Left forelimb (tissue), 1 donor: ENCODE data around the gene ABCB9.

Experiments used
- DNase-seq: peaks from one replicate; pipeline ENCODE4 v3.0.0-alpha.2; 2018; ENCODE audit warnings: low spot score

Gene ABCB9

DNA sequence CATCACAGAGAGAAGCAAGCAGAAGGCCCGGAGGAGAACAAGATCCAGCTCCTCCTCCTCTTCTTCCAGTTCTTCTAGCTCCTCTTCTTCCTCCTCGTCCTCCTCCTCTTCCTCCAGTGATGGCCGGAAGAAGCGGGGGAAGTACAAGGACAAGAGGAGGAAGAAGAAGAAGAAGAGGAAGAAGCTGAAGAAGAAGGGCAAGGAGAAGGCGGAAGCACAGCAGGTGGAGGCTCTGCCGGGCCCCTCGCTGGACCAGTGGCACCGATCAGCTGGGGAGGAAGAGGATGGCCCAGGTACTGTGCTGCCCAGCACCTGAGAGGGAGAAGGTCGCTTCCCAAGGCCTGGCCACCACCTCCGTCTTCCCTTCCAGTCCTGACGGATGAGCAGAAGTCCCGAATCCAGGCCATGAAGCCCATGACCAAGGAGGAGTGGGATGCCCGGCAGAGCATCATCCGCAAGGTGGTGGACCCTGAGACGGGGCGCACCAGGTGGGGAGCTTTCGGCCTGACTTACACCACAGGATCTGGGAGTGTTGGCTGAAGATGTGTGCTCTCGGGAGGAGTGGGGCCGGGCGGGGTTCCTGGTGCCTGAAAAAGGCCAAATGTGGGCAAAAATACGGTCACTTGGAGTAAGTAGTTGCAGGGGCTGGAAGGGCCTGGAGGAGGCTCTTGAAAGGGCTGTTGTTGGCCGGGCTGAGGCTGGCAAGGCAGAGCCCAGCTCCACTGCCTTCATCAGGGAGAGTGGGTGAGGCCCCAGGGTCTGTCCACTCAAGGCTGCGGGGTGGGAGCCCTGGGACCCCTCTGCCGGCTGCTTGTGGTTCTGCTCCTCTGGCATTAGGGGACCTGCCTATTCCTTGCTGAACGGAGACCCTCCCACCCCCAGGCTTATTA is 15.6 kb upstream of the ABCB9 start:
- no peak for DNase-seq

DNA sequence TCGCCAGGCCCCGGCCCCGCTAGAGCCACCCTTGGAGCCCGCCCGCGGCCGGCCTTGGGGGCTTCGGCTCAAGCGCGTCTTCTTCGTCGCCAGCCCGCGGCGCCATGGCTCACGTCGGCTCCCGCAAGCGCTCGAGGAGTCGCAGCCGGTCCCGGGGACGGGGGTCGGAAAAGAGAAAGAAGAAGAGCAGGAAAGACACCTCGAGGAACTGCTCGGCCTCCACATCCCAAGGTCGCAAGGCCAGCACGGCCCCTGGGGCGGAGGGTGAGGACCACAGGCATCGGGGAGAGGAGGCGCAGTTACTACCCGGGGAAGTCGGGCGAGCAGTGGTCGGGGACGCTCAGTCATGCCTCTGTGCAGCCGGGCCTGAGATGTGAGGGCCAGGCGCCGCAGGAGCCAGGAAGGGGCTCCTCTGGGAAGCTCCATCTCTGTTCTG is 14.8 kb upstream of the ABCB9 start:
- DNase-seq, result no peak

DNA sequence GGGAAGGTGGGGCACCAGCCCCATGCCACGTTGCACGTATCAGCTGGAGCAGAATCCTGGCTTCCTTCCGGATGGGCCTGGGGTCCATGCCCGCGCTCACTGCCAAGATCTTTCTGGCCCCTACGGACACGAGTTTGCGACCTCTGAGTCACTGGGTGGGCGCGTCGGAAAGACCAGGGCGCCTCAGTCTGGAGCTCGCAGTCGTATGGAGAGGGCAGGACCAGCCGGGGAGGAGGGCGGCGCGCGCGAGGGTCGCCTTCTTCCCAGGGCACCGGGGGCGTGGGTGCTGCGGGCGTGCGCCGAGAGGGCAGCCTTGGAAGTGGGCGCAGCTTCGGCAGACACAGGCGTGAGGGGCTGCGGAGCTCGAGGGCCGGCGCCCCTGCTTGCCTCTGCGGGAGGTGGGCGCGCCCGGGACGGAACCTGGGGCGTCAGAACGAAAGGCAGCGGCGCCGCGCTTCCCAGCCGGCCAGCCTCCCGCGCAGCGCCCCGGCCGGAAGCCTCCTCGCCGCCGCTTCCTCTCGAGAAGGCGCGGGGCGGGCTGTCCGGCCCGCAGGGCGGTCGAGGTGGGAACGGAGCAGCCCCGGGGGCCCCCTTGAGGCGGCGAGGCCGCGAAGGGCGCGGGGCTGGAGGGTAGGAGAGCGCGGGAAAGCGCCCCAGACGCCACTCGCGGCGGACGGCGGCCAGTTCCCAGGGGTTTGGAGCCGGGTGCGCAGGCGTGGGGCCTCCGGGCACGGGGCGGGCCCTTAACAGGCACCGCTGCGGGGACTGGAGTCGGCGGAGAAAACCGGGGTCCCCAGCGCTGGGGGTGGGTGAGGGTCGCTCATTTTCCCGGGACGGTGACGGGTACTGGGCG is 14.1 kb upstream of the ABCB9 start, which contains the start of gene ARL6IP4:
Gene ARL6IP4 (plus strand): TSS at position 499 of the 853 bp plus-strand sequence. CDS start 459 bp downstream, outside the sequence.
- peak; percentile 88 for DNase-seq

DNA sequence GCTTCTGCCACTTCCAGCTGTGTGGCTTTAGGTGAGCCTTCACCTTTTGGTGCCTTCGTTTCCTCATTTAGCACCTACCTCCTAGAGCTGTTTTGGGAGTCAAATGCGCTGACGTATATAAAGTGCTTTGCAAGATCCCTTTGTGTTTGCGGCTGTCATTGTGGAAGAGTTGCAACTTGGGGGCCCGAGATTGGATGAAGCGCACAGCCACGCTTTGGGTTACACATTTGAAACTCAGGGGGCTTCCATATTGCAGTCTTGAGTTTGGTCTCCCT is 13.6 kb upstream of the ABCB9 start:
- no peak for DNase-seq

DNA sequence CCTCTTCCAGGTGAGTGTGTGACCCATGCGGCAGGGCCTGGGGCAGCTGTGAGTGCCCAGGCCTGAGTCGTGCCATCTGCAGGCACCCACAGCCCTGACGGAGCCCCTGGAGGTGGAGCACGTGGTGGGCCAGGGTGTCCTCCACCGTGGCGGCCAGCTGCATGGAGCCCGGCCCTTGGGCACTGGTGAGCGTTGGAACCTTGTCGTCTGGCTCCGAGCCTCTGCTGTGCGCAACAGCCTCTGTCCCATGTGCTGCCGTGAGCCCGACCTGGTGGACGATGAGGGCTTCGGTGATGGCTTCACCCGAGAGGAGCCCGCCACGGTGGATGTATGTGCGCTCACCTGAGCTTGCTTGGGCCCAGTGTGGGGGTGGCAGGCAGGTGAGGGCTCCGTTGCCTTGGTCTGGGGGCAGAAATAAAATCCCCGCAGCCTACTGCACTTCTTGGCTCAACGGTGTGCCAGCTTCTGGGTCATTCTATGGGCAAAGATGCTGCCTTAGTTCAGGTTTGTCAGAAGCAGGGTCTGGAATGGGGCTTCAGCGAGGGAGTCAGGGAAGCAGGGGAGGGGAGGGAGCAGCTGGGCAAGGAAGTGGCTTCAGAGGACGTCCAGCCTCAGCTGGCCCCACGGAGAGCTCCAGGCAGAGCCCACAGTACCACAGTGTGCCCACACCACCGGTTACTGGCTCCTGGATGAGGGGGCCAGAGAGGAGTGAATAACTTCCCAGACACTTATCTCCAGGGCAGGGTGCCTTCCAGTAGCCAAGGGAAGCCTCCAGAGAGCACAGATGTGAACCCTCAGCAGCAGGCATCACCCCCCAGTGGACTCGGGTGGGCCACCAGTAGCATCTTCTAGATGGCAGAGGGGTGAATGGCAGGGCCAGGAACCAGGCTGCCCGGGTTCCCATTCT is 13.0 kb upstream of the ABCB9 start:
- no peak for DNase-seq

DNA sequence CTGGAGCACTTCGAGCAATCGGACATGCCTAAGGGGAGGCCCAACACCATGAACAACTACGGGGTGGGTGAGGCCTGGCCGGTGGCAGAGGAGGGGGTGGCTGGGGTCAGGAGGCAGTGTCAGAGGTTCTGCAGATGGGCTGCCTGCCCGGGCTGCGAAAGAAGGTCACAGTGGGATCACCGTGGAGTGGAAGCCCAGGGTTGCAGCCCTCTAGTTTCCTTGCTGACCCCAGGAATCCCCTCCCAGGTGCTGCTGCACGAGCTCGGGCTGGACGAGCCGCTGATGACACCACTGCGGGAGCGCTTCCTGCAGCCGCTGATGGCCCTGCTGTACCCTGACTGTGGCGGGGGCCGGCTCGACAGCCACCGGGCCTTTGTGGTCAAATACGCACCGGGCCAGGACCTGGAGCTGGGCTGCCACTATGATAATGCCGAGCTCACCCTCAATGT is 12.3 kb upstream of the ABCB9 start:
- no peak for DNase-seq

DNA sequence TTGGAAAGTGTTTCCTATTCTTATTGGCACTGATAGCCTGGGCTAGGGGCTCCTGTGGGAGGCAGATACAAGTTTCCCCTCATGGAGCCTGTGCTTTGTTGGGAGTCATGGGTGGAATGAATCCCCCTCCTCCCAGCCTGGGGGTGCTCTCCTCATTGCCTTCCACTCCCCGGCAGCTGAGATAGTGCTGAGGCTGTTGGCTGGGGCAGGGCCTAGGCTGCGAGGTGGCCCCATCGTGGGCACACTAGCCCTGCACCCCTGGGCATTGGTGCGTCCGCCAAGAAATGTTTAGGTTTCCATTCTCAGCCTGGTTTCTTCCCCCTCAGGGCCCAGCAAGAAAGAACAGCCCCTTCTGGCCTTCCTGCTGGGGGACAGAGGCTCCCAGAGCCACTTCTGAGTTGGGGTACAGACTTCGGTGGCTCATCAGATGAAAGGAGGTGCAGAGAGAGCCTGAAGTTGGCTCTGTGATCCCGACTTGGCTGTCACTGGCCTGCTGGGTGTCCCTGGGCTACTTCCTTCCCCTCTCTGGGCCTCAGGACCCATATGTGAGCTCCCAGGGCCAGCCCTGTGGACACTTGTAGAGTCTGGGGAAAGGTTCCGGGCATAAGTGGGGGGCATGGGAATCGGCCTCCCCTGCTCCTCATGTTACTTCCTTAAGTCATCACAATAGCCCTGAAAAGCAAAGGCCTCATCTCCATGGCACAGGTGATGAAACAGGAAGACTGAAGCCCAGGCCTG is 11.6 kb upstream of the ABCB9 start:
- no peak for DNase-seq

DNA sequence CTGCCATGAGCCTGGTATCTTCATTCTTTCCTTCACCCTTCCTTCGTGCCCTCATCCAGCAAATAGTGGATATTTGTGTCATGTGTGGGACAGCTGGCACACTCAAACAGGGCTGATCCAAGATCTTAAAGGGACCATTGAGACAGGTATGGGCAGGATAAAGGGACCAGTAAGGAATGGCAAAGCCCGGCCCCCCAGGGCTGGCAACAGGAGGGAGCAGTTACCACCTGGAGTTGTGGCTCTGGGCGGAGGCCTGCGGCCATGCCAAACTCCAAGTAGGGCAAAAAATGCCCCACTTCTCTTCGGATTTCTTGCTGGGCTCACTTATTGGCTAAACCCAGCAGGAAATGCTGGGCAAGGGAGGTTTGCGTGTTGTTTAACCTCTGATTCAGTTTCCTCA is 10.9 kb upstream of the ABCB9 start:
- DNase-seq, result no peak

DNA sequence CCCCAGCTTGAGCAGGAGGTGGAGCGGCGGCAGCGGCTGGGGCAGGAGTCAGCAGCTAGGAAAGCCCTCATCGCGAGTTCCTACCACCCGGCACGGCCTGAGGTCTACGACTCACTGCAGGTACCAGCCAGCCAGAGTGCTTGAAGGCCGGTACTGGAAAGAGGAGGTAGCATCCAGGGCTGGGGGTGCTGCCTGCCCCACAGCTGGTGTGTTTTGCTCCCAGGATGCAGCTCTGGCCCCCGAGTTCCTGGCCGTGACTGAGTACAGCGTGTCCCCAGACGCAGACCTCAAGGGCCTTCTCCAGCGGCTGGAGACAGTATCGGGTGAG is 10.3 kb upstream of the ABCB9 start:
- DNase-seq, result no peak

DNA sequence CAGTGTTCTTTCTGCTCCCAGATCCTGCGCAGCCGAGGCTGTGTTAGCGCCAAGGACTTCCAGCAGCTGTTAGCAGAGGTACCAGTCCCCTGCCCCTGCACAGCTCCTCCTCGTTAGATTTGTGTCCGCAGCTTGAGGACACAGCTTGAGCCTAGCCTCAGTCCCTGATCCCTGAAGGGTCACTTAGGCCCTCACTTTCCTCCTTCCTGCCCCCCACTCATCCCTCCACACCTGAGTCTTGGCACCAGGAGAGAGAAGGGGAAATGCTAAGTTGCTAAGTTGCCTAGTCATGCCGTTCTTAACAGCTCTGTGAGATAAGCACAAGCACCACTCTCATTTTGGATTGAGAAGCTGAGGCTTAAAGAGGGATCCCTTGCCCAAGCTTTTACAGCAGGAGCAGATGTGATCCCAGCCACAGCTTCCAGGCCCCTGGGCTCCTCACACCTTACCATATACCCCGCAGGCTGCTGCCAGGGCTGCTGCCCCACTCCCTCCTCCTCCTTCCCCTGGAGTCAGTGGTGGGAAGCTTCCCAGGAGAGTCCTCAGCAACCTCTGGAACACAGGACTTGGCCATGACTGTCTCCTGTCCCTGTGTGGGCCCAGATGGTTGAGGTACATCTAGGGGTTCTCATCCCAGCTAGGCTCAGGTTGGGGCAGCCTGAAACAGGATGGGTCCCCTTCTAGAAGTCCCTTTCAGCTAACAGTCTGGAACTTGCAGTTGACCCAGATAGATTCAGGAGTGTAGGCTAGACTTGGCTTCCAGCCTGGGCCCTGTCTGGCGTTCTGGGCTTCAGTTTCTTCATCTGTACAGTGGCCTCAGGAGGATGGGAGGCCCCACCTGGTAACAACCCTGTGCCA is 9.8 kb upstream of the ABCB9 start:
- no peak for DNase-seq

DNA sequence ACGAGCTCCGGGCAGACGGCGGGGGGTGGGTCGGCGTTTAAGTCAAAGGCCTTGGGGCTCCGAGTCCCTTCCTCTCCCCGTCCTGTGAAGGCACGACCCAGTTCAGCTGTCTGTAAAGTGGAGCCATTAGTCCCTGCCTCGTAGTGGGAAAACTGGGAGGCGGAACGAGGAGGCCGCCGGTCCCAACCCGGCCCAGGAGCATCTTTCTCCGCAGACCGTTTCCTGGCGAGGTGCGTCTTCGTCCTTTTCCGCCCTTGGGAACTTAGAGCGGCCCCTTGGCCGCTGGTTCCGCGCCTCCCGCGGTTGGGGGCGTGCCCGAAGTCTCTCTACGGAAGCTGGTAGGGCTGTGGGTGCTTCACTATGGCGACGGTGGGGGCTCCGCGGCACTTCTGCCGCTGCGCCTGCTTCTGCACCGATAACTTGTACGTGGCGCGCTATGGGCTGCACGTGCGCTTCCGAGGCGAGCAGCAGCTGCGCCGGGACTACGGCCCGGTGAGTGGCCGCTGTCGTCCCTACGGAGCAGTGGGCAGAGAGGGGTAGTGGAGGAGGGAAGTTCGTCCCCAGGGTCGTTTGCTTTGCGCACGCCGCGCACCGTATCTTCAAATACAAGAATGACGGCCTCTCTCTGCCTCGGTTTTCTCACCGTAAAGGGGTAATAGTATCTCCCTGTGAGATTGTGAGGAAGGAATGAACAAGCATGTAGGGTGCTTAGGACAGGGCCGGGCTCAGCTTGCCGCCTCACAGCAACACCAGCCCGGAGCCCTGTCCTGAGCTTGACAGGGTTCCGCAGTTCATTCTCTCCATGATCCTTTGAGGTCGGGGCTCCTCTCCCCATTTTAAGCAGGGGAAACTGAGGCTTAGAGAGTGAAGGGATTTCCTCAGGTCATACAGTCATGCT is 8.9 kb upstream of the ABCB9 start, which contains the start of gene OGFOD2:
Gene OGFOD2 (plus strand): TSS at position 353 of the 898 bp plus-strand sequence. CDS start 8 bp downstream, at position 361.
- DNase-seq, result peak; percentile 94

DNA sequence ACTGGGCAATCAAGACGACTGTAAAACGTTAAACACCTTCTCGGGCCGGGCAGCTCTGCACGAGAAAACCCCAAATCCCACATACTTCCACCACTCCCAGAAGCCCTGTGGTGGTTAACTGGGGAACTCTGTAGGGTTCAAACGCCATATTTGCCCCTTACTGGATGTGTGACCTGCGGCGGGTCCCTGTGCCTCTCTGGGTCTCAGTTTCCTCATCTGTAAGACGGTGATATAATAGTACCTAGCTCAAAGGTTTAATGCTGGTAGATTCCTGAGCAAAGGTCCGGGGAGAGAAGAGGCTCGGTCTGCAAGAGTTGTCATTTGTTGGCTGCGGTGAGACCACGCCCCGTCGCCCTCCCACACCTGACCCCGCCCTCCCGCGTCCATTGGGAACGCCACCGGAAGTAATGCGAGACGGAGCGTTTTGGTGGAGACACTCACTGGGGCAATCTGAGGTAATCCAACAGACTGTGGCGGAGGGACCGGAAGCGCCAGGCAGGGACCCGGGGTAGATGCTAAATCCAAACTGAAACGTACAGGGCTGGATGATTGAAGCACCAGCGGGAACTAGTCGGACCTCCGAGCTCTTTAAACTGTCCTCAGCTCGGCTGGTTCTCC is 8.1 kb upstream of the ABCB9 start:
- DNase-seq, result peak; percentile 99

DNA sequence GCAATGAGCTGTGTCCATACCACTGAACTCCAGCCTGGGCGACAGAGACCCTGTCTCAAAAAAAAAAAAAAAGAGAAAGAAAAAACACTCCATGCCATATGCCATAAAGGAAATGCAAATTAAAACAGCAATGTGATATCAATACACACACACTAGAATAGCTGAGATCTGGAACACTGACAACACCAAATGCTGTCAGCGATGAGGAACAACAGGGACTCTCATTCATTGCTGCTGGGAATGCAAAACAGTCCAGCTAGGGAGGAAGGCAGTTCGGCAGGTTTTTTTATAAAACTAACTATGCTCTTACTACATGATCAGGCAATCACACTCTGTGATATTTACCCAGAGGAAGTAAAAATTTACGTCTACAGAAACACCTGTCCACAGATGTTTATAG is 3.4 kb upstream of the ABCB9 start:
- DNase-seq, result no peak

DNA sequence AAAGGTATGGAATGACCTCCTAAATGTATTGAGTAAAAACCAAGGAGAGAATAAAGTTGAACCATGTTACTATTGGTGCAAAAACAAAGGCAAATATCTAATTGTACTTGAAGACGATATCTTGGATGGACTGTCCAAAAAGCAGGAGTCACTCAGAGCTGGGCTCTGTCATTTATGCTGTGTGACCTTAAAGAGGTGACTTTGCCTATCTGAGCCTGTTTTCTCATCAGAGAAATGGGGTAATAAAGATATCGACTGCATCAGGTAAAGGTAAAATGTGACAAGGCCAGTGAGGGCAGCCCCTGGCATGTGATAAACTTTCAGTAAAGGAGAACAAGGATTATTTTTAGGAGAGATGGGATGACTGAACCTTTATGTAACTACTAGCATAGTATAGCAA is 1.8 kb upstream of the ABCB9 start:
- no peak for DNase-seq

DNA sequence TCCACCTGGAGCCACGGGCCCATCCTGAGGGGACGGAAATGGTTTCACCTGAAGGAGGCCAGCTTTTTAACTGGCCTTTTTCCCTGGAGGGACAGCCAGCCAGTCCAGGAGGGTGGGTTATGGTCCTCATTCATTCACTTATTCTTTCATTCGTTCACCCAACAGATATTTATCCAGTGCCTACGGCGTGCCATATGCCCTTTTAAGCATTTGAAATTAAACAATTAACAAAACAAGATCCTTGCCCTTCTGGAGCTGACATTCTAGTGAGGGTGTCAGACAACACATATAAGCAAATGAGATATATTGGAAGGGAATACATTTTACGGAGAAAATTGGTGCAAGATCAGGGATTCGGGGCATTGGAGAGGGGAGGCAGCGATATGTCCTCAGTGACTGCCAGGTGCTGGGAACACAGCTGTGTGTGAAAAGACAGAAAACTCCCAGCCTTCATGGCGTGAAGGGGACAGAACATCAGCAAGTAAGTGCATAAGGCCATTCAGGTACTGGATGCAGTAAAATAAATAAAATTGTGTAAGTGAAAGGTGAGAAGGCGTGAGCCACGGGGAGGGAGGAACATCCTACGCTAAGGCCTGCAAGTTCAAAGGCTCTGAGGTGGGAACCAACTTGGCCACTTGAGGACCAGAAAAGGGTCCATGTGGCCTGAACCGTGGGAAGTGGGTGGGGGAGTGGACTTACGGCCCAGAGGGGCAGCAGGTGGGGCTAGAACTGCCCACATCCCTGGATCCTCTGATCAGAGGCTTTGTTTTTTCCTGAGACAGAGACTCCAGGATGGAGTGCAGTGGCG is 684 bp upstream of the ABCB9 start:
- DNase-seq, result no peak

DNA sequence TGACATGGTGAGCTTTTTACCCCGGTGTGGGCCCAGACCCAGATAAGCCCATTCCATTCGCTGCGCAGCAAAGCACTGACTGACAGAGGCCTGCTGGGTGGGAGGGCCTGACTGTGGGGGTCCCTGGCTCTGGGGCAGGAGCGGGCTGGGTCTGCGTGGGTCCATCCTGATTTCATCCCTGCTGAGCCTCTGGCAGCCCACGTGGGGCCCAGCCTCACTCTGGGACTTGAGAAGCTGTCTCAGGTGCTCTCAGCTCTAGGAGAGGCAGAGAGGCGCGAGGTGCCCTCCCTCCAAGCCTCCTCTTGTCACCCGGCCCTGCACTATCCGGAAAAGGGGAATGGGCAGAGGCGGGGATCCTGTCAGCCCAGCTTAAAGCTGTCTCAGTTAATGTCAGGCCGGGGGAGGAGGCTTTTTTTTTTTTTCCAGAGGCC is 927 bp downstream of the ABCB9 start:
- DNase-seq, result no peak

DNA sequence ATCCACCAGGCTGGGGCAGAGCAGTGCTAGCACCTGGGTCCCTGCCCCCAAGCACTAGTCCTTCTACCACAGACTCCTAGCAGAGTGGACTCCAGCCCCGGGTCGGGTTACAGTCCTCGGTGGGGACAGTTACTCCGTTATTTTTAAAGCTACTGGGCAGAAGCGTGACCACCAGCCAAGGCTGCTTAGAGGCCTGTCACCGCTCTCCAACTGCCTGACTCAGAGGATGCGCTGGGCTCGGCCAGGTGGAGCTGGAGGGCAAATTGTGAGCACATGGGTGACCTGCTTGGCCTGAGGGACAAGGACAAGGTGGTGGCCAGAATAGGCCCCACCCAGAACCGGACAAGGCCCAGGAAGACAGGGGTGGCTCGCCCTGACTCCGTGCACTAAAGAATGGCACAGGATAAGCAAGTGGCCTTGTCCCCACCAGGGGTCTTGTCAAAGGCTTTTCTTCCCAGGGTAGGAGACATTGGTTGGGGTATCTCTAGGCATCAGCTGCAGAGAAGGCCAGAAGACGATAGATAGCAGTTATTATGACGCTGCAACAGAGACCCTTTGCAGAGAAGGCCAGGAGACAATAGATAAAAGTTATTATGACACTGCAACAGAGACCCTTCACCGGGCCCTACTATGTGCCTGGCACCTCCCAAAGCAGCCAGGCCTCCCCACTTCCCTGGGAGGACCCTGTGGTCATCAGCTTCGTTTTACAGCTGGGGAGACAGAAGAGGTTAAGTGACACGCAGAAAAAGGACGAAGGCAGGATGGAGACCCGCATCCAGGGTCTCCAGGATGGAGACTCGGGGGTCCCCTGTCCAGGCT is 1.6 kb downstream of the ABCB9 start:
- DNase-seq, result no peak
